ENCODE measurements around the gene ERF.
A peak's percentile ranks its signal among the peaks of the same experiment; 100 is the strongest.

ERF gene

GRCh38 chr19:42225718-42226292, 29.1 kb downstream of the ERF start:
- Histone ChIP-seq H3K27me3 (replicated peaks) (no peaks in the 10 kb centered on the region), H3K4me3 (ENCODE audit: low read depth, low read length) (no peak overlapping the region), H3K36me3 (replicated peaks) (peaks cover 61% of the 10 kb centered on the region), H3K27ac (no peak overlapping the region)
- no peak for TF ChIP-seq CTCF (IDR thresholded peaks at IDR 0.05; ENCODE audit: low read depth, low read length, missing control alignments)
- DNase-seq: no peak
- in situ Hi-C loops (cut with HindIII; ENCODE audit: low pct_ligation_motif_present, low sequenced_read_pairs): no loop called here

- no peak for DNase-seq
- Histone ChIP-seq H3K27ac (no peak overlapping the region), H3K36me3 (replicated peaks) (peaks cover 57% of the 10 kb centered on the region), H3K4me3 (ENCODE audit: low read depth, low read length) (no peak overlapping the region), H3K27me3 (replicated peaks) (no peaks in the 10 kb centered on the region)
- in situ Hi-C loops (cut with HindIII; ENCODE audit: low pct_ligation_motif_present, low sequenced_read_pairs): no loop called here
- TF ChIP-seq CTCF (IDR thresholded peaks at IDR 0.05; ENCODE audit: low read depth, low read length, missing control alignments): no peak
These were observed 29.8 kb downstream of the ERF start for GRCh38 chr19:42224940-42225717.

GRCh38 chr19:42220751-42221097, 34.2 kb downstream of the ERF start:
- Histone ChIP-seq H3K27me3 (replicated peaks) (no peaks in the 10 kb centered on the region), H3K27ac (peak overlapping the region; percentile 74), H3K4me3 (ENCODE audit: low read depth, low read length) (peak overlapping the region; percentile 97), H3K36me3 (replicated peaks) (peaks cover 18% of the 10 kb centered on the region)
- no peak for TF ChIP-seq CTCF (IDR thresholded peaks at IDR 0.05; ENCODE audit: low read depth, low read length, missing control alignments)
- in situ Hi-C loops (cut with HindIII; ENCODE audit: low pct_ligation_motif_present, low sequenced_read_pairs): no loop called here
- DNase-seq: no peak

GRCh38 chr19:42219812-42220750, 34.8 kb downstream of the ERF start, which contains the start of gene ZNF526:
Gene ZNF526, plus strand, starts transcription at chr19:42220312. Its CDS starts 4,092 bp downstream, at chr19:42224404.
- peak; percentile 96 for DNase-seq
- peak within 1 kb of the TSS; percentile 74 for H3K27ac ChIP-seq
- H3K4me3 ChIP-seq (ENCODE audit: low read depth, low read length): peak within 1 kb of the TSS; percentile 97
- TF ChIP-seq CTCF (IDR thresholded peaks at IDR 0.05; ENCODE audit: low read depth, low read length, missing control alignments): no peak
- in situ Hi-C loops (cut with HindIII; ENCODE audit: low pct_ligation_motif_present, low sequenced_read_pairs): no loop called here
- peaks cover 13% of the 10 kb centered on the region for H3K36me3 ChIP-seq (replicated peaks)
- H3K27me3 ChIP-seq (replicated peaks): no peaks in the 10 kb centered on the region

GRCh38 chr19:42217520-42218437, 37.1 kb downstream of the ERF start, which contains the start of gene DEDD2:
Gene DEDD2, minus strand, starts transcription at chr19:42217677. Its CDS starts 670 bp downstream, at chr19:42217007.
- in situ Hi-C loops (cut with HindIII; ENCODE audit: low pct_ligation_motif_present, low sequenced_read_pairs): no loop called here
- peaks cover 6% of the 10 kb centered on the region for H3K36me3 ChIP-seq (replicated peaks)
- DNase-seq: peak; percentile 97

More at GRCh38 chr19:42217520-42218437, 37.1 kb downstream of the ERF start, which contains the start of gene DEDD2:
- no peak for TF ChIP-seq CTCF (IDR thresholded peaks at IDR 0.05; ENCODE audit: low read depth, low read length, missing control alignments)
- Histone ChIP-seq H3K27ac (peak within 1 kb of the TSS; percentile 84), H3K4me3 (ENCODE audit: low read depth, low read length) (peak within 1 kb of the TSS; percentile 93), H3K27me3 (replicated peaks) (no peaks in the 10 kb centered on the region)

Data from brain microvascular endothelial cell (primary cell).